HG03159 (cell line): ENCODE results near the gene JOSD2.

Experiments used
- ATAC-seq: cut with Tn5 transposase; IDR thresholded peaks from one replicate; pipeline ENCODE4 v1.9.1; 2021; ENCODE audit warnings: mild to moderate bottlenecking, moderate library complexity; ENCODE audit not compliant: unreplicated experiment

The JOSD2 gene

DNA sequence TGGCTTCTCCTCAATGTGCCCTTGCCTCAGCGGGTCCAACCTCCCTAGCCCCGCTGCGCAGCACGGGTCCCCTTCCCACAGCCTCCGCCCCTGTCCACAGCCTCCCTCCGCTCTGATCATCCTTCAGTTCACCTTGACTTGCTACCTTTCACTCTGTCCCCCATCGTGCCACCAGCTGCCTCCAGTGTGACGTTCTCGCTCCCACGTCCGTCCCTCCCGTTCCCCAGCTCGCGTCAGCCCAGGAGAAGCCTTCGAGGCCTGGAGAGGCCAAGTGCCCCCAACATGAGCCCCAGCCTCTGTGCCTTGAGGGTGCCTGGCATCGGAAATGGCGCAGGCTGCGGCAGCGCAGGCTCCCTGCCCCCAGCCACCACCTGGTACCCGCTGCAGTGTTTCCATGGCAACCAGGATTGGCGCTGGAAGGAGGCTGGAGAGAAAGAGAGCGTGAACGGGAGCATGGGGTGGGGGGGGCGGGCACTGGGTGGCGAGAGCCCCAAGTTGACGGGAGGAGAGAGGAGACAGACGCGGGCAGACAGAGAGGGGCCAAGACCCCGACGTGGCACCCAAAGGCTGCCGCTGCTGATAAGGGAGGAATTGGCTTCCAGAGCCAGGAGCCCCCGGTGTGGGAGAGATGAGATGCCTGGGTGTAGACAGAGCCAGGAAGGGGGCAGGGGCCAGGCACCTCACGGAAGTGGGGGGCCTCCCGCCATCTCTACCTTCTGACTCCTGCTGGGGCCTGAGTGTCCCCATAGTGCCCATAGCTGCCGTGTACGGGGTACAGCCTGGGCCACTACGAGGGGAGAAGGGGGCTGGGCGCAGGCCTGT, 3.6 kb upstream of the JOSD2 start:
- no peak for ATAC-seq

DNA sequence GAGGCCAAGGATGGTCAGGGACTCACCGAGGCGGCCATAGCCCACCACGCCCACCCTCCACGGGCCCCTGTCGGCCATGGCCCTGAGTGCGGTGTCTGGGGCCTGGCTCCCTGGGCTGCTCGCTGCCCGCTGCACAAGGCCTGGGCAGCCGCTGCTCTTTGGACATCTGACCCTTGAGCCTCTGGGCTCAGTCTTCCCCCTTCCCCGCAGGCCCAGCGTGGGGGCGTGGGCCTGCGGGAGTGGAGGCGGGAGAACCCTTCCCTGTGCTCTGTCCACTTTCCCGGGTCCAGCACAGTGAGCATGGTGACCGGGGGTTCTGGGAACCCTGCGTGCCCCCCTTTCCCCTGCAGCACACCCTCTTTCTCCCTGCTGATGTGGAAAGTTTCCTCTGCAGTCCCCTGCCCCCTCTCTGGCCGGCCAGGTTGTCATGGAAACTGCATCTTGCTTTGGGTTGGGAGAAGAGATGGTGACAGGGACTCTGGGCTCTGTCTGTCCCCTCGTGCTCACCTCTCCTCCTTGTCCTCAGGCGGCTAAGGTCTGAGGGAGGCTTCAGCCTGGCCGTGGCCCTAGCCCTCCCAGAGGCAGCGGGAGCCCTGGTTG, 2.9 kb upstream of the JOSD2 start, which contains the start of gene ASPDH:
Gene ASPDH (minus strand): TSS at position 168 of the 600 bp plus-strand sequence. CDS start 90 bp downstream, at position 78.
- ATAC-seq: no peak

DNA sequence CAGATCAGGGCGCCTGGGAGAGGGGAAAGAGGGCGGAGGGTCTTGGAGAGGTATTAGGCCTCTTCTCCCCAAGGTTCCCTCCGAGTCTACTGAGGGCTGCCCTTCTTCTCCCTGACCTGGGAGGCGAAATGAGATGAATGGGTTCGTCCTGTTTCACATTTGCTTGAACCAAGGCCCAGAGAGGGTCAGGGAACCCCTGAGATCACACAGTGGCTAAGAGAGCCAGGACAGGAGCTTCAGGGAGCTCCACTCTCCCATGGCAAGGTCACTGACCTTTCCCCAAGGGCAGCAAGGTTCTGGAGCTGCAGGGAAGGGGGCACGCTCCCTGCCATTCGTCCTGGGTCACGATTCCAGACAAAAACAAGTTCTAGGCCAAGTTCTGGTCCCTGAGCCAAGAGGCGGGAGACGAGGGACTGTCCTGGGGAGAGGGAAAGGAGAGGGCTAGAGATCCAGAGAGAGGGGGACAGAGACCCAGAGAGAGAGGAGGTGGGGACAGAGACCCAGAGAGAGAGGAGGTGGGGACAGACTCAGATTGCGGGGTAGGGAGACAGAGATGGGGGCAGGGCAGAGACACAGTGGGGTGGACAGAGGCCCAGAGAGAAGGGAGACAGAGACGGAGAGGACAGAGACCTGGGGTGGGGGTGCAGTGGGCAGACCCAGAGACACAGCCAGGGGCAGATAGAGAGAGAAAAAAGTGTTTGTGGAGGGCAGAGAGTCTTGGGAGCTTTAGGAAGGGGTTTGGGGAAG, 2.2 kb upstream of the JOSD2 start:
- ATAC-seq: no peak

DNA sequence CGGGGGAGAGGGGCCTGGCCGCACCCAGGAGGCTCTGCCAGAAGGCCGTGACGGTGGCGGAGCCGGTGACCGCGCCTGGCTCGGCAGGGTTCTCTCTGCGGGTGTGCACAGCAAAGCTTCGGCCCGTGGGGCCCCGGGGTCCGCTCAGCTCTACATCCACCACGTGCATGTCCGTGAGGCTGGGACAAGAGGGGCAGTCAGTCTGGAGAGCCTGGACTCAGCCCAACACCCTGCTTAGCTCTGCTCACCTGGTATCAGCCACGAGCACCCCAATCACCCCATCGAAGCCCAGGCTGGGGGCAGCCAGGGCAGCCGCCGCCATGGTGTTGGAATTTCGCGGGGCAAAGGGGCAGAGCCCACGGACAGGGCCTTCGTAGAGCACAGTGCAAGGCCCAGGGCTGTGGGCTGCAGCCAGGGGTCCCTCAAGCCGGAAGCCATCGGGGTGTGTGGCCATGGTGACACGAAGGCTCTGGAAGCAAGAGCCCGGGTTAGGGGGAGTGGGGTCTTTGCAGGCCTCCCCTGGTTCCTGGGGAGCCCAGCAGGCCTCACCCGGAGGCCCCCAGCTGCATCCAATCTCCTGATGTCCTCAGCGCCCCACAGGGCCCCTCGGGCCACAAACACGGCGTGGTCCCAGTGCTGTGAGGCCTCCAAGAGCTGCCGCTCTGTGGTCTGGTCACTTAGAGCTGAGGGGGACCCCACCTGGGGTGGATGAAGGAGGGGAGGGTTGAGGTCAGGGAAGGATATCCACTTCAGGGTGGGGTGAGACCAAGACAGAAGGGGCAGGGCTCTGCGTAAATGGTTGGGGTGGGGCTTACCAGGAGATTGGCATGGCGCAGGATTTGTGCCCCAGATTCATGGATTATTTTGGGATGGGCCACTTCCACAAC, 1.4 kb upstream of the JOSD2 start:
- ATAC-seq: no peak

DNA sequence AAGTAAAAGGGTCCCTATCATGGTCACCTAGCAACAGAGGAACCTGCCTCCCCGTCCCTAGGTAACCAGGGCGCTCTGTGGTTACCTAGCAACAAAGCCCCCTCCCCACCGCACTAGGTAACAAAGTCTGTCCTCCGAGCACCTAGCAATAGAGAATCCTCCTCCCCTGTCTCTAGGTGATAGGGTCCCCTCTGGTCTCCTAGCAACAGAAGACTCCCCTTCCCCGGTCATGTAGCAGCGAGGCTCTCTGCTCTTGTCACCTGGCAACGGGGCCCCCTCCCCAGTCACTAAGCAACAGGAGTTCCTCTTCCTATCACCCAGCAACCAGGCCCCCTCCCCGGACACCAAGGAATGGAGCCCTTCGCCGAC, 307 bp downstream of the JOSD2 start:
- ATAC-seq: peak; percentile 16

DNA sequence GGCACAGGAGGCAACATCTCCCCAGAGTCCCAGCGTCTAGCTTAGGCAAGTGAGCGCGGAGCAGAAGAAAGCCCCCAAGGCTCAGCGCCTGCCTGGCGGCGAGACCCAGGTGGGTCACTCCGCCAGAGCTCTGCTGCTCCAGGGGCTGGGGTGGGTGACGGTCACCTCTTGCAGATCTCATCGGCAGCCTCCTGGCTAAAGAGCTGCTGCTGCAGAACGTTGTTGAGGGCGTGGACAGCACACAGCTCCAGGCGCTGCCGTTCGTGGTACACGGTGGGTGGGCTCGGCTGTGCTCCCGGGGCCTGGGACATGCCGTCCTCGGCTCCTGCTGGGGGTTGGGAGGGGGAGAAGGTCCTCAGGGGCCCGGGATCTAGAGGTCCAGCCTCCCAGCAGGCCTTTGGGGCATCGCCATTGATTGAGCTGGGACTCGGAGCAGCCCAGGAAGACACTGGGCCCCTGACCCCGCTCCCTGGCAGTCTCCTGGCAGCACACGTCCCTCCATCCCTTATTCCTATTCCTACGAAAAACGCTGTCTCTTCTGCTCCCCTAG, 795 bp downstream of the JOSD2 start:
- ATAC-seq: no peak

DNA sequence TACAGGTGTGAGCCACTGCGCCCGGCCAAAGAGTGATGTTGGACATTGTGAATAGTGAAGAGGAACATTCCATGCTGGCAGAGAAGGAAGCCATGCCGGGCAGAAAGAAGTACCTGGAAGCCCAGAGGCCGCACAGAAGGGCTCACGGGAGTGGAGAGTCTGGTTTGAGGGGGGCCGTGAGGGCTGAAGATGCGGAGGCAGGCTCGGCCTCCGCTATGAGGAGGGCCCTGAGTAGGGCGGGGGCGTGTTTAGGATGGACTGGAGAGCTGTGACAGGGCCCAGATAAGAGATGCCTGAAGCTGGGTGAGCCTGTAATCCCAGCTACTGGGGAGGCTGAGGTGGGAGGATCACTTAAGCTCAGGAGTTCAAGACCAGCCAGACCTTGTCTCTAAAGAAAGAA, 1.6 kb downstream of the JOSD2 start:
- no peak for ATAC-seq

DNA sequence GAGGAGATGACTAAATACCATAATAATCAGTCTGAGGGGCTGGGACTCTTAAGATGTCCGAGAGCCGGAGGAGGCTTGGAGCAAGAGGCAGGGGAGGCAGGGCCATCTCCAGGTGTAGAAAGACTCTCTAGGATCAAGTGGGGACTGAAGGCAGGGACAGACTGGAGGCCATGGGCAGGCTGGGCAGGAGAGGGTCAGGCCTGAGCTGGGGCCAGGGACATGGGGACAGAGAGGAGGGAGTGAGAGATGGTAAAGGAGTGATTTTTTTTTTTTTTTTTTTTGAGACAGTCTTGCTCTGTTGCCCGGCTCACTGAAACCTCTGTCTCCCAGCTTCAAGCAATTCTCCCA, 2.2 kb downstream of the JOSD2 start:
- ATAC-seq: no peak

DNA sequence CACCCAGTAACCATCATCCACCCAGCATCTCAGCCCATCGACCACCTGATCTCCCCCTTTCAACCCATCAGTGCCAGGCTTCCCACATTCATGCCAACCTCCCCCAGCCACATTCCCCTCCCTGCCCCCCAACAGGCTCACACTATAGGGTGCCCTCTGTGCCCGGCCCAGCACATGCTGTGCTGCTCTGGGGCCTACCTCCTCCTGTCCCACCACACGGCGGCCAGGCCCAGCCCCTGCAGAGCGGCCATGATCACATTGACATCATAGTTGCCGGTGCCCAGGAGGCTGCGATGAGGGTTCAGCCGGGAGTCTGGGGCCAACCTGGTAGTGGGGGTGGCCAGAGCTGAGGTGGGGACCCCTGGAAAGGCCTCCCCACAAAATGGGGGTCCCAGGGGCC, 3.6 kb downstream of the JOSD2 start:
- ATAC-seq: no peak

DNA sequence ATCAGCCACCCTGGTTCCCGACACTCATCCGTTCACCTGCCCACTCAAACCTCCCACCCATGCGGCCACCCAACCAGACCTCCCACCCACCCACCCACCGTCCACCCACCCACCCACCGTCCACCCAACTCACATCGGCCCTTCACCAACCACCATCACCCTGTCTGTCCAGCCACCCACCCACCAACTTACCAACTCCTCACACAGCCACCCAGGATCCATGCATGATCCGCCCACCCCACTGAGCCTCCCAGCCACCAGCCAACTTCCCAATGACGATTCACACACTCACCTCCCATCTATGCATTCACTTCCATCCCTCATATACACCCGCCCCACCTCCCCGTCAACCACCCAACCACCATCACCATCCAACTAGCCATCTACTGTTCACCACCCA, 4.3 kb downstream of the JOSD2 start:
- no peak for ATAC-seq

DNA sequence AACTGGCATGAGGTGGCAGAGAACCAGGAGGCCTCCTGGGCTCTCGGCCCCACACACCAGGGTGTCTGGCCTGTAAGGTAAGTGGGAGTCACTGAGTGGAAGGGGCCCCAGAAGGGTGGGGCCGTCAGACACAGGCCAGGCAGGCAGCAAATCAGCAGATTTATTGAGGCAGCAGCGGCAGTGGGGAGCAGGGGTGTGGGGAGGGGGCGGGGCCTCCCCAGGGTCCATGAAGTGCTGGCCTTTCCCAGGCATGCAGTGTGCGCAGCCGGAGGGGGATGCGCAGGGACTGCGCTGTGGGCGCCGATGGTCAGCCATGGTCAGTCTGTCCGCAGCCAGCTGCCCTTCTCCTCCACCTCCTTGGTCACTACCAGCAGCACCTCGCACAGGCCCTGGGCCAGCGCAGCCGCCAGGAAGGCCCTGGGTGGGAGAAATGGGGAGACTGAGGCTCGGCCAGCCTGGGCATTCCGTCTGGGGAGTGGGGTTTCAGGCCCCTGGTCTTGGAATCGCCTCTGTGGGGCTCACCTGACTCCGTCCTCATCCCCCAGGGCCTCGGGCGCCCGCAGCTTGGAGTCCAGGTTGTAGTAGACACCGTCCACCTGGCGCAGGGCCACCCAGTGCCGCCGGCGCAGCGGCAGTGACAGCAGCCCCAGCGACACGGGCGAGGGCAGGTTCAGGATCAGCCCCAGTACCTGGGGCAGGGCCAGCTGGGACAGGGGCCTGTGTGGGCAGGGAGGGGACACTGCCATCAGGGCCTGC, 5.0 kb downstream of the JOSD2 start:
- ATAC-seq: no peak

DNA sequence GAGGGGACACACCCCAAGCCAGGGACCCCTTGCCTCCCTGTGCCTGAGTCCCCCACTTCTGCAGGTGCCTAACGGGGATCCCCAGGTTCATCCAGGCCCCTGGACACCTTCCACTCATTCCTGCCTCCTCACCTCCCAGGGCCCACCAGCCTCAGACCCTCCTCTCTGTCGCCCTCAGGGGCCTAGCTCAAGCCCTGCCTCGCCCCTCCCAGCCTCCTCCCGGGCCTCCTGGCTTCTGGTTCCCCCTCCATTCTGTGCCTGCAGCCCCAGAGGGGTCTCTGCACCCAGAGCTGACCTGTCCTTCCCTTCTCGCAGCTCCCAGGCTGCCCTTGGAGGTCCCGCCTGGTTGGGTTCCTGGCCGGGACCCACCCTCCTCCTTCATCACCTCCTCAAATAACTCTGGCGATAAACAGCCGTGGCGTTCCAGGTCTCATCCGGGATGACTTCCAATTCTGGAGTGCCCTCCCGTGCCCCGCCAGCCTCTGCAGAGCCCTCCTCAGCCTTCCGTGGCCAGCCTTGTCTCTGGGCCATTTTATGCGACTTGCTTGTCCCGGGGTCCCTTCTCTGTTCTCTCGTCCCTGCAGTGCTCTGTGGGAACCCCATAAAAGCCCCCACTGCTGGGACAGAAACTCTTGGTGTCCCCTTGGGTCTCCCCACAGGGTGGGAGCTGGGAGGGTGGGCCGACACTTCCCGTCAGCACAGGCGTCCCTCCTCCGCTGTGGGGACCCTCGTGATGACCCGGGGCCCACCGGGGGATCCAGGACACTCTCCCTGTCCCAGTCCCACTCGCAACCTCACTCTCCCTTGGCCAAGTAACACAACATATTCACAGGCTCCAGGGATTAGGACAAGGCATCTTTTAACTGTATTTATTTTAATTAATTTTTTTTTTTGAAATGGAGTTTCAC, 9.2 kb downstream of the JOSD2 start:
- no peak for ATAC-seq

DNA sequence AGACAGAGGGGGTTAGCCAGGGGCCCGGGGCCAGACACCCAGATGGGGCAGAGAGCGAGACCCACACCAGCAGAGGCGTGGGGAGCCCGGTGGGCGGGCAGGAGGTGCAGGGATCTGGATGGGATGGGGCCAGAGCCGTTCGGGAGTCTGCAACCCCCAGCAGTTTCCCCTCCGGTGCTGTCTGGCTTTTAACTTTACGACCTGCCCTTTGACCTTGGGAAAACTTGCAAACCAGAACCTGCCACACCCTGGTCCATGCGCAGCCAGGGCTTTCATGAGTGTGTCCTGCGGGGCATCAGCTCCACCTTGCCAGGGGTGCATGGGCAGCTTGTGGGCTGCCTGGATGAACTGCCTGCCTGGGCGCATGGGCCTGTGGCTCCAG, 9.8 kb downstream of the JOSD2 start:
- no peak for ATAC-seq

DNA sequence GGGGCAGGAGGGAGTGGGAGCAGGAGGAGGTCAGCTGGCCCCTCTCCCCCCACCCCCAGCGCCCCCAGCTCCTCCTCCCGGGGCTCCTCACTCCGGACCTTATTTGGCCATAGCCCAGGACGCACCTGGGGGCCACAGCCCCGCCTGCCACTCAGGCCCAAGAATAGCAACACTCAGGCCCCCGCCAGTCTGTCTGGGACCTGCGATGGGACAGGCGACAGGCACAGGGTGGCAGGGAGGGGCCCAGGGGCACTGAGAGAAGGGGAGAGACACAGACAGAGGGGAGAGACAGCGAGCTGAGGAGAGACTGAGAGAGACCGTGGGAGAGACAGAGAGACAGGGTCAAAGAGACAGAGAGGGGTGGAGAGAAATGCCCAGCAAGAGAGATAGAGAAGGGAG, 10.2 kb downstream of the JOSD2 start:
- no peak for ATAC-seq

DNA sequence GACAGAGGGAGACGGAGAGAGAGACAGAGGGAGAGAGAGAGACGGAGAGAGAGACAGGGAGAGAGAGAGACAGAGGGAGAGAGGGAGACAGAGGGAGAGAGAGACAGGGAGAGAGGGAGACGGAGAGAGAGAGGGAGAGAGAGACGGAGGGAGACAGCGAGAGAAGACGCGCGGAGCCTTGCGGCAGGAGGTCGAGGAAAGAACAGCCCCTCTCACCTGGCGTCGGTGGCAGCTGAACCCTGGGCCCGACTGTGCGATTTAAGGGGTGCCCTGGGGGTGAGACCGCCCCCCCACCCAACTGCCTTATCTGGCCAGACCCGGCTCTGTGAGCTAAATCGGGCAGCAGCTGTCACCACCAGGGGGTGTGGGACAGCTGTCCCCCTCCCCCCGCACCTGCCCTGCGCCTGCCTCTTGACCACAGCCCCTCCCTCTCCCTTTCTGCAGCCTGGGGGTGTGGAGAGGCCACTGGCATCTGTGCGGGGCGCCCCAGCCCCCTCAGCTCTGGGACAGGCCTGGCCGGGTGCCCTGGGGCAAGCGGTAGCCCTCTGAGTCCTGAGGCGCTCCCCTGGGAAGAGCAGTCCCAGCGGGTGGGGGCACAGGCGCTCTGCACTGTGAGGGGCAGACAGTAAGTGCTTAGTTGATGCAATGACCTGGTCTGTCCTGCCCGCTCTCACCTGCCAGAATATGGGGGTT, 10.8 kb downstream of the JOSD2 start:
- no peak for ATAC-seq

DNA sequence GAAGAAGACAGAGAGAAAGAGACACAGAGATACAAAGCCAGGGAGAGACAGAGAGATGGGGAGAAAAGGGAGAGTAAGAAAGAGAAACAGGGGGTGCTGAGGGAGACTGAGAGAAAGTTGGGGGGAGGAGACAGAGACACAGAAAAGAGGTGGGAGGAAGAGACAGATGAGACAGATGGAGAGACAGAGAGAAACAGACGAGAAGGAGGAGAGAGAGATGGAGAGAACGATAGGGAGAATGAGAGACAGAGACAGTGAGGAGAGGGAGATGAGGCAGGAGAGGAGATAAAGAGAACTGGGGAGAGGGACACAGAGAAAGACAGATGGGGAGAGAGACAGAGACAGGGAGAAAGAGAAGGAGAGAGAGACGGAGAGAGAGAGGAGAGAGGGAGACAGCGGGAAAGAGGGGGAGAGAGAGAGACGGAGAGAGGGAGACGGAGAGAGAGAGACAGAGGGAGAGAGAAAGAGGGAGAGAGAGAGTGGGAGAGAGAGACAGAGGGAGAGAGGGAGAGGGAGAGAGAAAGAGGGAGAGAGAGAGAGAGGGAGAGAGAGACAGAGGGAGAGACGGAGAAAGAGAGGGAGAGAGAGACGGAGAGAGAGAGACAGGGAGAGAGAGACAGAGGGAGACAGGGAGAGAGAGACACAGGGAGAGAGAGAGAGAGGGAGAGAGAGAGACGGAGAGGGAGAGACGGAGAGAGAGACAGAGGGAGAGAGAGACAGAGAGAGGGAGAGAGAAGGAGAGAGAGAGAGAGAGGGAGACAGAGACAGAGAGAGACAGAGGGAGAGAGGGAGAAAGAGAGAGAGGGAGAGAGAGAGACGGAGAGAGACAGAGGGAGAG, 12.6 kb downstream of the JOSD2 start:
- no peak for ATAC-seq

DNA sequence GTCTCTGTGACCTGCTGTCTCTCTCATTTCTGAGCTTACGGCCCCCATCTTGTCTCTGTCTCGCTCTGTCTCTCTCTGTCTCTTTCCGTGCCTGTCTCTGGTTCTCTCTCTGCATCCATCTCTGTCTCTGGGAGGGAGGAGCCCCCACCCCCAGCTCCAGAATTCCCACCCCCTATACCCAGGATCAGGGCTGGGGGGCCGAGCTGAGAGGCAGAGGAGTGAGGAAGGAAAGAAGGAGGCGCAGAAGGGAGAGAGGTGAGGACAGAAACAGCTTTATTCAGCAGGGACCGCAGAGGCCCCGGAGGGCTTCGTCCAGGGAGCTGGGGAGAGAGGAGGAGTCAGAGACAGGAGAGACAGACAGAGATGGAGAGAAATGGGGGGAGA, 14.0 kb downstream of the JOSD2 start:
- ATAC-seq: no peak
